ENCODE results near the gene KANK3. TPM values are rescaled to one million over a fixed set of nuclear protein-coding genes. Genes with fewer than 3 reads are reported as not detected.

The KANK3 gene
- total and polyA plus RNA-seq, 9 of the 15 experiments (the other 6 are each of a cell fraction or from before 2014, with no cell fraction given), result 0.03 to 0.40 (median 0.08) TPM; not detected in 6

DNA sequence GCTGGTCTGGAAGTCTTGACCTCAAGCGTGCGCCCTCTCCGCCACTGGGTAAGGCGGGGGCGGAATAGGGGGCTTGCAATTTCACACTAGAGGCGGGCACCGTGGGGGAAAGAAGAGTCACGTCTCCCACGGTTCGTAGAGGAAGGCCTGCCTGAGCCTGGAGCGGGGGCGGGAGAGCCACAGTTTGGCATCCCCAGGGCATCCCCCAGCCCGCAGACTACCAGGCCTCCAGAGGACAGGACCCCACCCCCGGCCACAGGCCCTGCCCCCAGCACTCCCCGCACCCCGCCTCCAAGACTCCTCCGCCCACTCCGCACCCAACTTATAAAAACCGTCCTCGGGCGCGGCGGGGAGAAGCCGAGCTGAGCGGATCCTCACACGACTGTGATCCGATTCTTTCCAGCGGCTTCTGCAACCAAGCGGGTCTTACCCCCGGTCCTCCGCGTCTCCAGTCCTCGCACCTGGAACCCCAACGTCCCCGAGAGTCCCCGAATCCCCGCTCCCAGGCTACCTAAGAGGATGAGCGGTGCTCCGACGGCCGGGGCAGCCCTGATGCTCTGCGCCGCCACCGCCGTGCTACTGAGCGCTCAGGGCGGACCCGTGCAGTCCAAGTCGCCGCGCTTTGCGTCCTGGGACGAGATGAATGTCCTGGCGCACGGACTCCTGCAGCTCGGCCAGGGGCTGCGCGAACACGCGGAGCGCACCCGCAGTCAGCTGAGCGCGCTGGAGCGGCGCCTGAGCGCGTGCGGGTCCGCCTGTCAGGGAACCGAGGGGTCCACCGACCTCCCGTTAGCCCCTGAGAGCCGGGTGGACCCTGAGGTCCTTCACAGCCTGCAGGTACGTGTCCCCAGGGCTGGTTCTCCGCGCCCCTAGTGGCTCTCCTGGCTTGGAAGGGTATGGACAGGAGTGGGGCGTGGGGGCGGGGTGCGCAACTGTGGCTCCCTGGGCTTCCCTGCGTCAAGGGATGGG is 21.0 kb upstream of the KANK3 start, which contains the start of gene ANGPTL4:
Gene ANGPTL4 (plus strand): TSS at position 353 of the 969 bp plus-strand sequence. CDS start 167 bp downstream, at position 520.
- no TSS peak for BruUV-seq (replicated peaks)
- Histone ChIP-seq H3K4me1 (replicated peaks in 1 of 2; ENCODE audit: control insufficient read depth in 2 of 2, insufficient read depth in 2 of 2, low read length in 2 of 2) (peaks cover 13 to 37% of the 10 kb centered on the region in 2 experiments), H3K4me3 (peak within 1 kb of the TSS; percentile 27), H2AFZ (ENCODE audit: low read depth, low read length) (peak within 1 kb of the TSS; percentile 69), H3K9me3 (replicated peaks; ENCODE audit: control insufficient read depth, insufficient read depth, low read depth, low read length) (no peaks in the 10 kb centered on the region), H3K9me1 (ENCODE audit: control insufficient read depth, insufficient read depth, low read length) (no peaks in the 10 kb centered on the region), H3K27me3 (ENCODE audit: control insufficient read depth in 2 of 2, insufficient read depth in 2 of 2, low read length in 2 of 2) (peaks cover 0 to 19% of the 10 kb centered on the region in 2 experiments; a peak in 2 of 5 replicates), H4K20me1 (replicated peaks; ENCODE audit: control insufficient read depth, insufficient read depth, low read length) (no peaks in the 10 kb centered on the region), H3K79me2 (ENCODE audit: control insufficient read depth, insufficient read depth, low read length) (no peaks in the 10 kb centered on the region), H3K27ac (ENCODE audit: extremely low read depth, low read depth, low read length) (no peak within 1 kb of the TSS), H3K4me2 (ENCODE audit: insufficient read depth, low read length) (peak within 1 kb of the TSS; percentile 70), H3K9ac (ENCODE audit: insufficient read depth in 1 of 2, low read depth in 2 of 2, low read length in 2 of 2) (peak within 1 kb of the TSS; percentile 41 to 78; a peak in 3 of 4 replicates), H3K36me3 (ENCODE audit: control insufficient read depth, insufficient read depth, low read length) (no peaks in the 10 kb centered on the region)
- FAIRE-seq (no peak), ATAC-seq (peak; percentile 77), DNase-seq (ENCODE audit: extremely low read depth in 1 of 4, low spot score in 3 of 4) (peak; percentile 63 to 77 (median 72))
- 3% methylated on average over 64 of the region's 81 CpGs for WGBS (ENCODE audit: insufficient coverage, low coverage, missing lambda C conversion rate)
- in situ Hi-C loops (cut with MboI) (no loop called here), intact Hi-C loops (cut with micrococcal nuclease) (no loop called here)
- CTCF ChIA-PET (ENCODE audit: low intra/inter-chr PET ratio), result interaction anchor here (0.6 kb wide), 1 partner anchor 14 kb away, joined by 4 read pairs; no protein-coding TSS in a partner anchor
- POLR2A ChIA-PET, result interaction anchor here (1.1 to 1.9 kb wide), 3 partner anchors 10 to 15 kb away, joined by 3 to 8 read pairs (median 4); no protein-coding TSS in a partner anchor
- no peak for TF ChIP-seq ZNF133 (CRISPR knock-in tag; IDR thresholded peaks at IDR 0.05)
- TF ChIP-seq EGR1 (conservative IDR thresholded peaks at IDR 0.05), result peak; percentile 90
- TF ChIP-seq CTCF (IDR thresholded peaks at IDR 0.05 in 2 of 3, conservative IDR thresholded peaks at IDR 0.05 in 1 of 3; ENCODE audit: insufficient read depth in 2 of 3, low read depth in 1 of 3, low read length in 3 of 3), result peak in 2 of 3 experiments; percentile 10 to 19; a peak in 1 of 6 replicates
- no peak for TF ChIP-seq MTA1 (IDR thresholded peaks at IDR 0.05; ENCODE audit: borderline replicate concordance)
- peak; percentile 39 for TF ChIP-seq PHF20 (IDR thresholded peaks at IDR 0.05; ENCODE audit: partially characterized antibody)
- TF ChIP-seq POLR2A (conservative IDR thresholded peaks at IDR 0.05), result 0 out of 2 replicates have a peak, but pooled peaks have one; percentile 23
- TF ChIP-seq CREB1 (IDR thresholded peaks at IDR 0.05), result no peak
- TF ChIP-seq CREB1 (CRISPR knock-in tag; IDR thresholded peaks at IDR 0.05), result peak; percentile 29; the same call in 1 of the 2 replicates
- TF ChIP-seq CHD2 (IDR thresholded peaks at IDR 0.05; ENCODE audit: low read depth, low read length), result no peak
- TF ChIP-seq SMC3 (conservative IDR thresholded peaks at IDR 0.05; ENCODE audit: insufficient read depth, low read depth, low read length), result no peak
- peak; percentile 80 for TF ChIP-seq TFAP4 (CRISPR knock-in tag; IDR thresholded peaks at IDR 0.05; ENCODE audit: borderline replicate concordance)
- 0 out of 2 replicates have a peak, but pooled peaks have one; percentile 18 for TF ChIP-seq MYC (IDR thresholded peaks at IDR 0.05; ENCODE audit: low read depth, low read length)
- TF ChIP-seq MYC (CRISPR knock-in tag; IDR thresholded peaks at IDR 0.05; ENCODE audit: borderline replicate concordance, low read depth), result no peak
- TF ChIP-seq ATF4 (CRISPR knock-in tag; IDR thresholded peaks at IDR 0.05), result no peak
- no peak for TF ChIP-seq NR3C1 (CRISPR knock-in tag; IDR thresholded peaks at IDR 0.05)
- TF ChIP-seq HDAC2 (IDR thresholded peaks at IDR 0.05), result 0 out of 2 replicates have a peak, but pooled peaks have one; percentile 25
- TF ChIP-seq CTBP1 (IDR thresholded peaks at IDR 0.05; ENCODE audit: borderline replicate concordance), result peak; percentile 52; the same call in 1 of the 2 replicates
- TF ChIP-seq MTA3 (IDR thresholded peaks at IDR 0.05; ENCODE audit: borderline replicate concordance), result peak; percentile 48; the same call in 1 of the 2 replicates
- peak; percentile 49; the same call in 1 of the 2 replicates for TF ChIP-seq PHF8 (IDR thresholded peaks at IDR 0.05; ENCODE audit: borderline replicate concordance, low read length)

All from K562 (cell line).